K562 (cell line): ENCODE results near the gene MLLT1. TPM values are rescaled to one million over a fixed set of nuclear protein-coding genes. Genes with fewer than 3 reads are reported as not detected.

Source experiments
- ARID4B ChIP-seq: sonication (generic); formaldehyde crosslinking; IDR thresholded peaks from 2 replicates; pipeline ENCODE4 v1.8.0; 2022; ENCODE audit warnings: mild to moderate bottlenecking, missing genetic modification reagents
- BCOR ChIP-seq: fragments of 450-650 bp; IDR thresholded peaks from 2 replicates; pipeline ENCODE4 v1.6.1; 2016
- CLOCK ChIP-seq: fragments of 250-450 bp; sonication (Bioruptor Pico); IDR thresholded peaks from 2 replicates; pipeline ENCODE4 v1.4.0; 2020; ENCODE audit warnings: mild to moderate bottlenecking, moderate library complexity, borderline replicate concordance
- DNMT1 ChIP-seq: fragments of 450-650 bp; IDR thresholded peaks from 2 replicates; pipeline ENCODE4 v1.6.1; 2016; ENCODE audit warnings: antibody characterized with exemption, mild to moderate bottlenecking
- HMBOX1 ChIP-seq: sonication (generic); IDR thresholded peaks from 2 replicates; pipeline ENCODE4 v1.6.1; 2016
- ID3 ChIP-seq, 2 experiments: fragments of 250-450 bp in 1 of 2; fragments of 450-650 bp in 1 of 2; sonication (Bioruptor Pico) in 1 of 2; IDR thresholded peaks; 2 replicates each; pipeline versions ENCODE4 v1.6.1 to v1.8.0; 2016 to 2021; ENCODE audit warnings: mild to moderate bottlenecking in 2 of 2, moderate library complexity in 2 of 2, missing compliant biosample characterization in 1 of 2, missing genetic modification characterization in 1 of 2
- KHSRP ChIP-seq: fragments of 450-650 bp; IDR thresholded peaks from 2 replicates; pipeline ENCODE4 v1.6.1; 2017
- MYNN ChIP-seq, 2 experiments: sonication (generic); formaldehyde crosslinking in 1 of 2; IDR thresholded peaks; 2 replicates each; pipeline versions ENCODE4 v1.5.0 to v1.6.1; 2016 to 2020; ENCODE audit warnings: antibody characterized with exemption in 1 of 2, missing genetic modification reagents in 1 of 2
- TBL1XR1 ChIP-seq, 2 experiments: IDR thresholded peaks; 2 replicates each; pipeline ENCODE4 v1.6.1; 2012; ENCODE audit warnings: improper control_type of control experiment in 2 of 2, low read length in 2 of 2, mild to moderate bottlenecking in 1 of 2
- TCF7L2 ChIP-seq: fragments of 150-350 bp; IDR thresholded peaks from 2 replicates; pipeline ENCODE4 v1.6.1; 2016; ENCODE audit warnings: low read depth, mild to moderate bottlenecking, low read length, moderate library complexity
- TEAD4 ChIP-seq, 2 experiments: sonication (generic) in 1 of 2; formaldehyde crosslinking in 1 of 2; IDR thresholded peaks; 2 replicates each; pipeline versions ENCODE4 v1.6.1 to v1.8.0; 2012 to 2022; ENCODE audit warnings: borderline replicate concordance in 1 of 2, inconsistent platforms in 1 of 2, low read length in 1 of 2, mild to moderate bottlenecking in 1 of 2, missing genetic modification reagents in 1 of 2
- TRIM24 ChIP-seq, 2 experiments: fragments of 450-650 bp; IDR thresholded peaks; 2 replicates each; pipeline ENCODE4 v1.6.1; 2016
- U2AF2 ChIP-seq: fragments of 200-400 bp; formaldehyde crosslinking; optimal IDR thresholded peaks from 2 replicates; pipeline ENCODE3; 2017; ENCODE audit warnings: low read depth, mild to moderate bottlenecking, low read length
- ZNF445 ChIP-seq: fragments of 250-450 bp; sonication (Bioruptor Pico); IDR thresholded peaks from 2 replicates; pipeline ENCODE4 v1.4.0; 2020; ENCODE audit warnings: low read depth, mild to moderate bottlenecking, moderate library complexity
- ZNF512 ChIP-seq: IDR thresholded peaks from 2 replicates; pipeline ENCODE4 v1.6.1; 2016; ENCODE audit warnings: missing genetic modification characterization, missing compliant biosample characterization
- ZNF57 ChIP-seq: fragments of 450-650 bp; formaldehyde crosslinking; IDR thresholded peaks from 2 replicates; pipeline ENCODE4 v1.4.0; 2020; ENCODE audit warnings: mild to moderate bottlenecking, moderate library complexity
- ZNF717 ChIP-seq: fragments of 250-450 bp; sonication (Bioruptor Pico); IDR thresholded peaks from 2 replicates; pipeline ENCODE4 v1.5.0; 2021
- ZNF77 ChIP-seq: fragments of 250-450 bp; sonication (Bioruptor Pico); IDR thresholded peaks from 2 replicates; pipeline ENCODE4 v1.5.0; 2020
- ZNF778 ChIP-seq: fragments of 450-650 bp; formaldehyde crosslinking; IDR thresholded peaks from 2 replicates; pipeline ENCODE4 v1.4.0; 2020; ENCODE audit warnings: mild to moderate bottlenecking, moderate library complexity
- polyA plus RNA-seq, 8 experiments: library from polyadenylated mRNA; depleted of rRNA in 4 of 8; stranded (reverse) in 5 of 8; unstranded in 3 of 8; fragments of >200 nt; fragmentation: Nextera tagmentation in 2 of 8; fragmentation: Illumina TruSeq in 1 of 8; extraction: Ambion mirVana in 2 of 8; extraction: Trizol in 1 of 8; gene quantifications; 2 replicates each; pipeline versions ENCODE4 v1.2.1 to v1.2.3, GENCODE V29; 2011 to 2014; ENCODE audit warnings: inconsistent platforms in 1 of 8, missing spikeins in 1 of 8
- total RNA-seq, 7 experiments: library from RNA; depleted of rRNA in 6 of 7; stranded (reverse); fragments of >200 nt in 6 of 7; fragmentation: Illumina TruSeq in 2 of 7; extraction: Trizol in 2 of 7; gene quantifications; 2 replicates each; pipeline versions ENCODE4 v1.2.1 to v1.2.3, GENCODE V29; 2011 to 2021; ENCODE audit warnings: low replicate concordance in 1 of 7

Gene MLLT1
- total and polyA plus RNA-seq, 9 of the 15 experiments (the other 6 are each of a cell fraction or from before 2014, with no cell fraction given), result 0.23 to 63.5 (median 15.4) TPM

GRCh38 chr19:6276447-6276846, 3.3 kb downstream of the MLLT1 start (continued):
- TF ChIP-seq ZNF512 (no peak), MYNN (IDR thresholded peaks at IDR 0.05) (peak; percentile 64), MYNN (CRISPR knock-in tag; IDR thresholded peaks at IDR 0.05) (no peak), ZNF778 (no peak), CLOCK (CRISPR knock-in tag) (0 out of 2 replicates have a peak, but pooled peaks have one; percentile 70), TBL1XR1 (IDR thresholded peaks at IDR 0.05; ENCODE audit: low read length in 2 of 2) (peak in 1 of 2 experiments; percentile 46; a peak in 1 of 4 replicates), ZNF77 (CRISPR knock-in tag) (no peak), ID3 (CRISPR knock-in tag; IDR thresholded peaks at IDR 0.05) (no peak), ID3 (tag; IDR thresholded peaks at IDR 0.05) (no peak), ZNF57 (CRISPR knock-in tag) (no peak), BCOR (peak; percentile 59), ARID4B (CRISPR knock-in tag) (no peak), U2AF2 (no peak), KHSRP (no peak), TCF7L2 (no peak), DNMT1 (no peak), TEAD4 (IDR thresholded peaks at IDR 0.05; ENCODE audit: low read length) (peak; percentile 62), TEAD4 (CRISPR knock-in tag; IDR thresholded peaks at IDR 0.05; ENCODE audit: borderline replicate concordance) (no peak), ZNF445 (CRISPR knock-in tag) (no peak), TRIM24 (IDR thresholded peaks at IDR 0.05) (0 out of 4 replicates have a peak, but pooled peaks of 1 of the 2 experiments have one; percentile 13), ZNF717 (CRISPR knock-in tag) (no peak), HMBOX1 (no peak)
